Activated CD4-positive, alpha-beta T cell treated with anti-CD3 and anti-CD28 coated beads, Interleukin-2, amount 50 U/mL, for 16 hours (primary cell): ENCODE results near the gene STXBP5L.
"Not testable (repeated sequence)": the region's sequence is repeated elsewhere in the genome, so short reads cannot be mapped to it uniquely, and the experiment has no call there.

Source experiments
- DNase-seq: peaks from one replicate; pipeline ENCODE4 v3.0.0-alpha.2; 2020

The STXBP5L gene

GRCh38 chr3:121232309-121233225 lies 324.6 kb downstream of the STXBP5L start:
- no peak for DNase-seq

- DNase-seq = no peak
Measured at GRCh38 chr3:121243208-121243607, 335.2 kb downstream of the STXBP5L start.

GRCh38 chr3:121252676-121253075 lies 344.7 kb downstream of the STXBP5L start:
- DNase-seq = no peak

- no peak for DNase-seq
Measured at GRCh38 chr3:121269389-121269788, 361.4 kb downstream of the STXBP5L start.

- no peak for DNase-seq
Measured at GRCh38 chr3:121274411-121274810, 366.4 kb downstream of the STXBP5L start.

GRCh38 chr3:121295452-121295851 lies 387.4 kb downstream of the STXBP5L start:
- no peak for DNase-seq

- no peak for DNase-seq
Measured at GRCh38 chr3:121295979-121296378, 388.0 kb downstream of the STXBP5L start.

GRCh38 chr3:121324320-121324719 lies 416.3 kb downstream of the STXBP5L start:
- no peak for DNase-seq

- no peak for DNase-seq
Measured at GRCh38 chr3:121330118-121330517, 422.1 kb downstream of the STXBP5L start.

- no peak for DNase-seq
Measured at GRCh38 chr3:121330634-121331033, 422.6 kb downstream of the STXBP5L start.

GRCh38 chr3:121355960-121356359 lies 448.0 kb downstream of the STXBP5L start:
- DNase-seq = not testable (repeated sequence)

- DNase-seq = no peak
Measured at GRCh38 chr3:121362035-121362734, 454.2 kb downstream of the STXBP5L start.

- not testable (repeated sequence) for DNase-seq
Measured at GRCh38 chr3:121388308-121388707, 480.3 kb downstream of the STXBP5L start.

GRCh38 chr3:121395967-121396366 lies 488.0 kb downstream of the STXBP5L start:
- DNase-seq = not testable (repeated sequence)

- DNase-seq = not testable (repeated sequence)
Measured at GRCh38 chr3:121398051-121398450, 490.0 kb downstream of the STXBP5L start.

GRCh38 chr3:121399820-121400219 lies 491.8 kb downstream of the STXBP5L start:
- no peak for DNase-seq

GRCh38 chr3:121405631-121406030 lies 497.6 kb downstream of the STXBP5L start:
- no peak for DNase-seq

GRCh38 chr3:121411523-121411922 lies 503.5 kb downstream of the STXBP5L start:
- no peak for DNase-seq

- DNase-seq = peak; percentile 5
Measured at GRCh38 chr3:121414924-121415323, 506.9 kb downstream of the STXBP5L start.

- no peak for DNase-seq
Measured at GRCh38 chr3:121418182-121418581, 510.2 kb downstream of the STXBP5L start.

- DNase-seq = no peak
Measured at GRCh38 chr3:121424549-121424948, 516.5 kb downstream of the STXBP5L start.

- no peak for DNase-seq
Measured at GRCh38 chr3:121430664-121431215, 522.7 kb downstream of the STXBP5L start.

GRCh38 chr3:121431726-121432517 lies 523.9 kb downstream of the STXBP5L start:
- DNase-seq = peak; percentile 73
